ENCODE measurements around the gene LRCH3.

LRCH3 gene

DNA sequence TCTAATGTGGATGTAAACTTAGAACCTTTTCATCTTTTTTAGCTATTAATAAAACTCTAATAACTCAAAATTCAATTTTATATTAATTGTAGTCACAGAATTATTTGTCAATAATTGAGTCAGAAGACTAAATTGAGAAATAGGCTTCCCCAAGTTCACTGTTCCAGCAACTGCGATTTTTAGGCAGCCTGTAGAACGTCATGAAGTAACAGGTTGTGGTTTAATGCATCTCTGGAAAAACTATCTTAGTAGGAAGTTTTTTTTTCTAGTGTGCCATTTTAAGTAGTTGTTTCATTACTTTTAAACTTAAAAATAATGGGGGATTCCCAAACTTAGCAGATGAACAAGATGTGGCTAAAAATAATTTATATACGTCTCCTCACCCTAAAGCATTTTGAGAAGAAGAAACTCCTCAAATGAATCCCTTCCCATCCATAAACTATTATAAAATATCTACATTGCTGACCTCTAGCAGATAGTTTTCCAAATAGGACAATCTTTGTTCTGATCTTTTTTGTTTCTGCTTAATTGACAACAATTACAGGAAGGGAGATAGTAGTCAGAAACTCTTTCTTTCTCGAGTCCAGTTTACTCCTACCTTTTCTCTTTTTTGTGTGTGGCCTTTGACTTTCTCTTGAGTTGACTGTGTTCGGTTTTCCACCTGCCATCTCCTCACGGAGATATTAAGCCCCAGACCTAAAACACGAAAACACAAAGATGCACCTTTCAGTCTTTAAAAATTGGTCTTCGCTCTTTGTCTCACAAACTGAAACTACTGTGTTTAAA lies 43.1 kb downstream of the LRCH3 start:
- no peaks in the 10 kb centered on the region for H3K9me3 Mint-ChIP-seq
- H3K36me3 Mint-ChIP-seq (ENCODE audit: low read depth) = peaks cover 45% of the 10 kb centered on the region
- H3K4me1 Mint-ChIP-seq (ENCODE audit: low read depth) = no peaks in the 10 kb centered on the region
- H3K27ac Mint-ChIP-seq = no peak overlapping the region
- H3K27me3 Mint-ChIP-seq (ENCODE audit: low read depth) = no peaks in the 10 kb centered on the region
- H3K4me3 Mint-ChIP-seq = no peak overlapping the region
- DNase-seq (ENCODE audit: low spot score) = no peak

DNA sequence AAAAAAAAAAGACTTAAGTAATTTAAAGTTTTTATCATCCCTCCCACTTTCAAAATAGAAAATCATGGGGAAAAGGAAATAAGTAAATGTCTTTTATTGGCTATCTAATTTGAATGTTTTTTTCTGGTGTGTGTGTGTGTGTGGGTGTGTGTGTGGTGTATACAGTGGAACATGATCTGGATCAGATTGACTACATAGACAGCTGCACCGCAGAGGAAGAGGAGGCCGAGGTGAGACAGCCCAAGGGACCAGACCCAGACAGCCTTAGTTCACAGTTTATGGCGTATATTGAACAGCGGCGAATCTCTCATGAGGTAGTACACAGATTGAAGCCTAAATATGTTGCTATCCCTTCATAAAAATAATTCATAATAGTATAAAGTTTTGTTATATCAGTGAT lies 44.5 kb downstream of the LRCH3 start:
- H3K27ac Mint-ChIP-seq = no peak overlapping the region
- no peak for DNase-seq (ENCODE audit: low spot score)
- no peak overlapping the region for H3K4me3 Mint-ChIP-seq
- H3K36me3 Mint-ChIP-seq (ENCODE audit: low read depth) = peaks cover 39% of the 10 kb centered on the region
- no peaks in the 10 kb centered on the region for H3K9me3 Mint-ChIP-seq
- no peaks in the 10 kb centered on the region for H3K27me3 Mint-ChIP-seq (ENCODE audit: low read depth)
- H3K4me1 Mint-ChIP-seq (ENCODE audit: low read depth) = no peaks in the 10 kb centered on the region

DNA sequence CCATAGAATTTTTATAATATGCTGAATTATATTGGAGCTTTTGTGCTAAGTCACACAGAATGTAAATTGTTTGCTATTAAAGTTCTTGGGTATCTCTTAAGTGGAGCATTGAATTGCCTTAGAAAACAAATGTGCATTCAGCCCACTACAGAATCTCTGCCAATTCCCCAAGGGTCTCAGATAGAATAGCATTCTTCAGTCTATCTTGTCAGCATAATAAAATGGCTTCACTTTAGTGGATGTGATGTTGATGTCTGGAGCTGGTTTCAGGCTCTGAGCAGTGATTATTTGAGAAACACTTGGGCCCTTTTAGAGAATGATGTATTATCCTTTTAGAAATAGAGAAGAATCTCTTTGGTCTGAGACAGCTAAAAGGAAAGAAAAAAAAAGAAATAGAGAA lies 45.2 kb downstream of the LRCH3 start:
- no peak overlapping the region for H3K27ac Mint-ChIP-seq
- peaks cover 42% of the 10 kb centered on the region for H3K36me3 Mint-ChIP-seq (ENCODE audit: low read depth)
- DNase-seq (ENCODE audit: low spot score) = no peak
- H3K27me3 Mint-ChIP-seq (ENCODE audit: low read depth) = no peaks in the 10 kb centered on the region
- H3K9me3 Mint-ChIP-seq = no peaks in the 10 kb centered on the region
- no peak overlapping the region for H3K4me3 Mint-ChIP-seq
- no peaks in the 10 kb centered on the region for H3K4me1 Mint-ChIP-seq (ENCODE audit: low read depth)

DNA sequence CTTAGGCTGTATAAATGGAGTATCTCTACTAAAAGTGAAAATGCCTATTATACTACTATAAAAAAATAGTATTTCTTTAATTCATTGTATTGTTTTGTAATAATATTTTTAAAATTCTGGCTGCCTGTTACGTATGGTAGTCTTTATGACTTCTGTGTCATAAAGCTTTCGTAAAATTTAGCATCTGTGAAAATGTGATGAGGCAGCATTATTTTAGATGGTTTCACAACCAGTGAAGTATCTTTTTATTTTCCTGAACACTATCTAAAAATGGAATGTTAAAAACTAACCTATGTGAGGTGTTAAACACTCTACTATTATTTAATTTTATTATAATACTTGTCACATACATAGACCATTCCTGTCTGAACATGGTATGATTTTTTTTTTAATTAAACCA lies 46.2 kb downstream of the LRCH3 start:
- Mint-ChIP-seq H3K27me3 (ENCODE audit: low read depth) (no peaks in the 10 kb centered on the region), H3K27ac (no peak overlapping the region), H3K4me1 (ENCODE audit: low read depth) (no peaks in the 10 kb centered on the region), H3K4me3 (no peak overlapping the region), H3K9me3 (no peaks in the 10 kb centered on the region), H3K36me3 (ENCODE audit: low read depth) (peaks cover 41% of the 10 kb centered on the region)
- DNase-seq (ENCODE audit: low spot score) = no peak

DNA sequence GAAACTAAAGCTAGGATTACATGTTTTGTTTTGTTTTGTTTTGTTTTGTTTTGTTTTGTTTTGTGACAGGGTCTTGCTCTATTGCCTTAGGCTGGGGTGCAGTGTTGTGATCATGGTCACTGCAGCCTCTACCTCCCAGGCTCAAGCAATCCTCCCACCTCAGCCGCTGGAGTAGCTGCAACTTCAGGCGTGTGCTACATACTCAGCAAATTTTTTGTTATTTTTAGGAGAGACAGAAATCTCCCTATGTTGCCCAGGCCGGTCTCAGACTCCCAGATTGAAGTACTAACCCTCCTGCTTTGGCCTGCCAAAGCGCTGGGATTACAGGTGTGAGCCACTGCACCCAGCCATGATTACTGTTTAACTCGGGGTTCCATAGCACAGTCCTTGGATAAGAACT lies 50.7 kb downstream of the LRCH3 start:
- Mint-ChIP-seq H3K4me3 (no peak overlapping the region), H3K27me3 (ENCODE audit: low read depth) (no peaks in the 10 kb centered on the region), H3K9me3 (no peaks in the 10 kb centered on the region), H3K36me3 (ENCODE audit: low read depth) (peaks cover 46% of the 10 kb centered on the region), H3K4me1 (ENCODE audit: low read depth) (peaks cover 7% of the 10 kb centered on the region), H3K27ac (no peak overlapping the region)
- DNase-seq (ENCODE audit: low spot score) = no peak

DNA sequence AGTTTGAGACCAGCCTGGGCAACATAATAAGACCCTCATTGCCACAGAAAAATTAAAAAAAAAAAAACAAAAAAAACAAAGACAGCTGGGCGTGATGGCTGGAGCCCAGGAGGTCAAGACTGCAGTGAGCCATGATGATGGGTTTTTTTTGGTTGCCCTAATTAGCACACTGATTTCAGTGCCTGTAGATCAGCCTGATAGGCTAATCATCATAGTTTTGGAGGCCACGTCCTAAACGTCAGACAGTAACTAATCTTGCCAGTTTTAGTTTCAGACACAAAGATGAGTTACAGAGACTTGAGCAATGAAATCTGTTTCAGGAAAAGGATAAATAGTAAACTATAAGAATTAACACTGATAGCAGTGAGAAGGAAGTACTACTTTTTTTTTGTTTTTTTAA lies 55.4 kb downstream of the LRCH3 start:
- no peak for DNase-seq (ENCODE audit: low spot score)
- no peaks in the 10 kb centered on the region for H3K27me3 Mint-ChIP-seq (ENCODE audit: low read depth)
- no peak overlapping the region for H3K4me3 Mint-ChIP-seq
- no peaks in the 10 kb centered on the region for H3K9me3 Mint-ChIP-seq
- peak overlapping the region; percentile 47 for H3K27ac Mint-ChIP-seq
- peaks cover 26% of the 10 kb centered on the region for H3K4me1 Mint-ChIP-seq (ENCODE audit: low read depth)
- peaks cover 59% of the 10 kb centered on the region for H3K36me3 Mint-ChIP-seq (ENCODE audit: low read depth)

DNA sequence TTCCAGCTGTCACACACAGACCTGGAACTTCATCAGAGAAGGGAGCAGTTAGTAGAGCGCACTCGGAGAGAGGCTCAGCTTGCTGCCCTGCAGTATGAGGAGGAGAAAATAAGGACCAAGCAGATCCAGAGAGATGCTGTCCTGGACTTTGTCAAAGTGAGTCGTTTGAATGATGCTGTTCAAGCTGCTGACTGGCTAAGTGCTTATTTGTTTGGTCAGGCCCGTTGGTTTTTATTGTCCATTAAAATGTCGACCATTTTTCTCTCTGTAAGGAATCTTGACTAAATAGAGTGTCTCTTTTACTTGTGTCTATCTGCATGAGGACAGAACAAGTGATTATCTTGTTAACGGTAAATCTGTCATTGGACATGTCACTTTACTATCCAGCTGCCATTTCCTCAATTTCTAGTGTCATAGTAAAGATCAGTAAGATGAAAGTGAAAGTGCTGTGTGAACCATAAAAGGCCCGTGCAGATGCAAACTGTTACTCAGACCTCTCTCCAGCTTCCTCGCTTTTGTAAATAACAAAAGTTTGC lies 56.9 kb downstream of the LRCH3 start:
- peaks cover 65% of the 10 kb centered on the region for H3K36me3 Mint-ChIP-seq (ENCODE audit: low read depth)
- peak; percentile 26 for DNase-seq (ENCODE audit: low spot score)
- peak overlapping the region; percentile 96 for H3K27ac Mint-ChIP-seq
- no peaks in the 10 kb centered on the region for H3K27me3 Mint-ChIP-seq (ENCODE audit: low read depth)
- peaks cover 26% of the 10 kb centered on the region for H3K4me1 Mint-ChIP-seq (ENCODE audit: low read depth)
- H3K9me3 Mint-ChIP-seq = no peaks in the 10 kb centered on the region
- H3K4me3 Mint-ChIP-seq = peak overlapping the region; percentile 82

DNA sequence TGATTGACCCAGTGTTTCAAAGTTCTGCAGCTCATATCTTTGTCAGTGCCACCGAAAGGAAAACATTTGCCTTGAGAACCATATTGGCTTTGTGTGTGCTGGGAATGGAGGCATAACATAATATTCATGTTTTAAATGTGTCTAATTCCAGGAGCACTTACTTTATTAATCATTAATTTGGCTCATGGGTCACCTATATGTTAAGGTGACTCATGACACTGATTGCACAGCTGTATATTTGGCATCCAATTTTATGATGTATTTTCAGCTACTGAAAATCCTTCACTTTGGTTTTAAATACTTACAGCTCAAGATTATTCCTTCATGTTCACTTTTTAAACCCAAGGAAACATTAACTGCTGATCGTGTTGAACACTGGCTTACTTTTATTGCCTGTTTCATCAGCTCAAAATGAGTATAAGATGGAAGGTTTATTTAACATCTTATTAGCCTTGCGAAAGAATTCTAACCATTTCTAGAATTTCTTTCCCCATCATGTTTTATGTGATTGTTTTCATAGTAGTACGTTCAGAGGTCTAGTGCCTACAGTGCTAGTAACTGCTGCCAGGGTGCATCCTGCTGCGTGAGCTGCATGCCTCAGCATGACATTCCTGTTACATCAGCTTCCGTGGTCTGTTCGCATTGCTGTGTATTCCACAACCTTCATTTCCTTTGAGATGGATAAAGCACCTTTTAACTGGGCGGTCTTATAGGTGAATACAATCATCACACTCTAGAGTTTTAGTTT lies 63.7 kb downstream of the LRCH3 start:
- Mint-ChIP-seq H3K4me3 (no peak overlapping the region), H3K27ac (no peak overlapping the region), H3K4me1 (ENCODE audit: low read depth) (peaks cover 1% of the 10 kb centered on the region), H3K27me3 (ENCODE audit: low read depth) (no peaks in the 10 kb centered on the region), H3K36me3 (ENCODE audit: low read depth) (peaks cover 61% of the 10 kb centered on the region), H3K9me3 (no peaks in the 10 kb centered on the region)
- no peak for DNase-seq (ENCODE audit: low spot score)

DNA sequence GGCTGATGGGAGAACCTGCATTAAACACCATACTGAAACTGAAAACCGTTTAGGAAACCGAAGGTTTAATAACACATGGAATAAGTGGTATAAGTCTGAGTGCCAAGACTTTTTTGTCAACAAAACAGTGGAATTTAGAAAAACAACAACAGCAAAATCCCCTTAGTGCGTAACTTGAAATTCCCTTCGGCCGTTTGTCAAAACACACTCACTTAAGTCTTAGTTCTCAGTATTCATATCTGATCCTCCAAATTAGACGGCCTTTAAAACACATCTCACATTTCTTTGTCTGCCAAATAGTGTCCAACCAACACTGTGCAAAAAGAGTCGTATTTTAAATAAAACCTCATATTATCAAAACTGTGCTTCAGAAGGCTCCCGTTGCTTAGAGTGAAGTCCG lies 64.5 kb downstream of the LRCH3 start:
- no peak for DNase-seq (ENCODE audit: low spot score)
- no peaks in the 10 kb centered on the region for H3K9me3 Mint-ChIP-seq
- H3K36me3 Mint-ChIP-seq (ENCODE audit: low read depth) = peaks cover 56% of the 10 kb centered on the region
- H3K27ac Mint-ChIP-seq = no peak overlapping the region
- no peaks in the 10 kb centered on the region for H3K4me1 Mint-ChIP-seq (ENCODE audit: low read depth)
- H3K4me3 Mint-ChIP-seq = no peak overlapping the region
- no peaks in the 10 kb centered on the region for H3K27me3 Mint-ChIP-seq (ENCODE audit: low read depth)

DNA sequence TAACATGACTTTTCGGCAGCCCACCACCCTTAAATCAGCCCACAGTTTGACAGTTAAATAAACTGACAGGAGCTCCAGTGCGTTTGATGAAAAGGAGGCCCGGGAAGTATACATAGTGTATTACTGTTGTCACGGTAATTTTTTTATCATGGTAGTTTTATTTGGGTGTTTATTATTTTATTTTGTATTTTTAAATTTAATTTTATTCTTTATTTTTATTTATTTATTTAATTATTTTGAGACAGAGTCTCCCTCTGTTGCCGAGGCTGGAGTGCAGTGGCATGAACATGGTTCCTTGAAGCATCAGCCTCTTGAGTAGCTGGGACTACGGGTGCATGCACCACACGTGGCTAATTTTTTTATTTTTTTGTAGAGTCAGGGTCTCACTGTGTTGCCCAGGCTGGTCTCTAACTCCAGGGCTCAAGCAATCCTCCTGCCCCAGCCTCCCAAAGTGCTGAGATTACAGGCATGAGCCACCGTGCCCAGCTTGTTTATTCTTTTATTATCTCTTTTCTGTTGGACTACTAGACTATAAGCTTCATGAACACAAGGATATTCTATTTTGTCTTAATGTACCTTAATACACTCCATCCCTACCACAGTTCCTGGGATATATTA lies 65.3 kb downstream of the LRCH3 start:
- H3K9me3 Mint-ChIP-seq = no peaks in the 10 kb centered on the region

DNA sequence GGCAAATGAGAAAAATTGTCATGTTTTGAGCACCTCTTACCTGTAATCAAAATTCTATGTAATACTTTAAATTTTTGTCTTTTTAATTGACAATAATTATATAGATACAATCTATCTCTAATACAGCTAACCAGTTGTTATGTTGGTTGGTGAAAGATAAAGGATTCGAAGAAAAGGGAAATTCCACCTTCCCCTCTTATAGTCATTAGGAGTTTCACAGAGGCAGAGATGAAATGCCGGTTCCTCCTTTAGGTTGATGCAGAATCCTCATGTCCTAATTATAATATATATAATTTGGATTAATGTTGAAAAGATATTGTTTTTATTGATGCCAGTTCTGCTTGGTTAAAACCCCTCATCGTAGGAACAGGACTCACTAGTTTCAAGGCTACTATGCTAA lies 67.1 kb downstream of the LRCH3 start:
- Mint-ChIP-seq H3K36me3 (ENCODE audit: low read depth) (peaks cover 43% of the 10 kb centered on the region), H3K4me1 (ENCODE audit: low read depth) (peaks cover 6% of the 10 kb centered on the region), H3K4me3 (no peak overlapping the region), H3K27ac (no peak overlapping the region), H3K27me3 (ENCODE audit: low read depth) (no peaks in the 10 kb centered on the region), H3K9me3 (no peaks in the 10 kb centered on the region)
- DNase-seq (ENCODE audit: low spot score) = no peak

More for the DNA sequence above, 65.3 kb downstream of the LRCH3 start:
- H3K4me3 Mint-ChIP-seq = no peak overlapping the region
- H3K27me3 Mint-ChIP-seq (ENCODE audit: low read depth) = no peaks in the 10 kb centered on the region
- H3K36me3 Mint-ChIP-seq (ENCODE audit: low read depth) = peaks cover 54% of the 10 kb centered on the region
- no peak for DNase-seq (ENCODE audit: low spot score)
- H3K27ac Mint-ChIP-seq = no peak overlapping the region
- peaks cover 6% of the 10 kb centered on the region for H3K4me1 Mint-ChIP-seq (ENCODE audit: low read depth)

DNA sequence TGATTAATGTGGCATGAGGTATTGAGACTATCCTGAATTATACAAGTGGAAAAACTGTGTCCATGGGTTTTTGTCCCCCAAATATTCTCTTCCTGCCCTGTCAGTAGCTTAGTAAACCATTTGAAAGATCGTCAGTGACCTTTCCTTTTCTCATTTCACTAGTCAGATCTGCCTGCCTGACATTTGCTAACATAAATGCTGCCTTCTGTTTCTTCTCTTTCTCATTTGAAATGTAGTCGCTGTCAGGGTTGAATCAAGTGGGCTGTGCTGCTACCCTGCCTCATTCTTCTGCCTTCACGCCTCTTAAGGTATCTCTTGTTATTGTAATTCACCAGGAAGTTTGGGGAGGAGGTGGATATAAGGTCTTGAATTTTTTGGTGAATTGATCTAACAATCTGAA lies 67.5 kb downstream of the LRCH3 start:
- Mint-ChIP-seq H3K4me1 (ENCODE audit: low read depth) (peaks cover 6% of the 10 kb centered on the region), H3K27ac (no peak overlapping the region), H3K9me3 (no peaks in the 10 kb centered on the region), H3K36me3 (ENCODE audit: low read depth) (peaks cover 40% of the 10 kb centered on the region), H3K27me3 (ENCODE audit: low read depth) (no peaks in the 10 kb centered on the region), H3K4me3 (no peak overlapping the region)
- DNase-seq (ENCODE audit: low spot score) = no peak

DNA sequence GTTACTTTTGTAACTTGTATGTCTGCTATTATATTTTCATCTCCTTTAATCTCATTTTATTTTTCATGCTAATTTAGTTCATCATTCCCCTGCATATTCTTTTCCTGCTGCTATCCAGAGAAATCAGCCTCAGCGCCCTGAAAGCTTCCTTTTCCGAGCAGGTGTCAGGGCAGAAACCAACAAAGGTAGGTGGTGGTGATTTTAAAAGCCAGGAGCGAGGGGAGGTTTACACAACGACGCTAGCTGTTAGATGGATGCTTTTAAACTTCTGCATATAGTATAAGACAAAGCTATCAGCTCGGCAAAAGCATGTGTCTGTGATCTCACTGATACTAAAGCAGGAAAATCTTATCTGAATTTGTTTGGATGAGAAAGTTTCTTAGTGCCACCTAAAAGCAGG lies 75.0 kb downstream of the LRCH3 start:
- Mint-ChIP-seq H3K4me3 (no peak overlapping the region), H3K36me3 (ENCODE audit: low read depth) (peaks cover 14% of the 10 kb centered on the region), H3K27me3 (ENCODE audit: low read depth) (no peaks in the 10 kb centered on the region), H3K9me3 (no peaks in the 10 kb centered on the region), H3K4me1 (ENCODE audit: low read depth) (peaks cover 7% of the 10 kb centered on the region), H3K27ac (no peak overlapping the region)
- no peak for DNase-seq (ENCODE audit: low spot score)

DNA sequence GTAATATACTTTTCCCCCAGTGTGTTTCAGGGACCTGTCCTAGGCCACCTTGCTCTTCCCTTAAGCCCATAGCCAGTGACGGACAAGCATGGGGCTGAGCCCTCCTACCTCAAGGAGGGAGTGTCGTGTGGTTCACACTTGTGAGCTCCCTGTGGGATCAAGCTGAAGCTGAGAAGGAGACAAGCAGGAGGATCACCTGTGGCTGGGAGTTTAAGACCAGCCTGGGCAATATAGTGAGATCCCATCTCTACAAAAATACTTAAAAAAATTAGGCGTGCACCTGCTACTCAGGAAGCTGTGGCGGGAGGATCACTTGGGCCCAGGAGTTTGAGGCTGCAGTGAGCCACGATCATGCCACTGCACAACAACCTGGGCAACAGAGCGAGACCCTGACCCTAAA lies 82.3 kb downstream of the LRCH3 start:
- no peak for DNase-seq (ENCODE audit: low spot score)
- peaks cover 41% of the 10 kb centered on the region for H3K36me3 Mint-ChIP-seq (ENCODE audit: low read depth)
- no peaks in the 10 kb centered on the region for H3K27me3 Mint-ChIP-seq (ENCODE audit: low read depth)
- H3K27ac Mint-ChIP-seq = no peak overlapping the region
- no peaks in the 10 kb centered on the region for H3K9me3 Mint-ChIP-seq
- H3K4me3 Mint-ChIP-seq = no peak overlapping the region
- peaks cover 13% of the 10 kb centered on the region for H3K4me1 Mint-ChIP-seq (ENCODE audit: low read depth)

Data from T-helper 2 cell treated with Interferon-gamma antibody and Interleukin-4, amounts not matched to agents 5 μg/mL and 100 μg/mL, for 36 hours (primary cell).